Endodermal cell (in vitro differentiated cells): ENCODE measurements around the gene RBMS1. TPM values are rescaled to one million over a fixed set of nuclear protein-coding genes. Genes with fewer than 3 reads are reported as not detected.

Source experiments
- DNase-seq: peaks from one replicate; pipeline ENCODE4 v3.0.0-alpha.2; 2017
- H3K27ac ChIP-seq: 2 replicates; pipeline ENCODE4 v1.5.1; 2013; ENCODE audit warnings: mild to moderate bottlenecking, low read depth, low read length, moderate library complexity
- H3K27me3 ChIP-seq: 2 replicates; pipeline ENCODE4 v1.6.1; 2013; ENCODE audit warnings: mild to moderate bottlenecking, low read length, moderate library complexity; ENCODE audit not compliant: insufficient read depth, control insufficient read depth, poor library complexity, severe bottlenecking
- H3K36me3 ChIP-seq: 2 replicates; pipeline ENCODE4 v1.7.0; 2013; ENCODE audit warnings: mild to moderate bottlenecking, low read length, moderate library complexity; ENCODE audit not compliant: control insufficient read depth, insufficient read depth
- H3K4me1 ChIP-seq: one replicate; pipeline ENCODE4 v1.7.0; 2013; ENCODE audit warnings: low read length; ENCODE audit not compliant: control insufficient read depth, insufficient read depth
- H3K4me3 ChIP-seq: 2 replicates; pipeline ENCODE4 v1.5.1; 2013; ENCODE audit warnings: mild to moderate bottlenecking, low read length, moderate library complexity
- H3K9ac ChIP-seq: 2 replicates; pipeline ENCODE4 v1.6.1; 2013; ENCODE audit warnings: mild to moderate bottlenecking, low read length, moderate library complexity; ENCODE audit not compliant: poor library complexity, severe bottlenecking; ENCODE audit errors: extremely low read depth
- H3K9me3 ChIP-seq: 2 replicates; pipeline ENCODE4 v1.6.1; 2013; ENCODE audit warnings: mild to moderate bottlenecking, low read length, moderate library complexity; ENCODE audit not compliant: control insufficient read depth
- H3K27ac Mint-ChIP-seq: 2 replicates; pipeline ENCODE4 v1.8.0; 2020; ENCODE audit warnings: mixed read lengths
- H3K27me3 Mint-ChIP-seq: 2 replicates; pipeline ENCODE4 v1.8.0; 2021; ENCODE audit warnings: mild to moderate bottlenecking, mixed read lengths; ENCODE audit not compliant: insufficient read depth
- H3K36me3 Mint-ChIP-seq: 2 replicates; pipeline ENCODE4 v1.8.0; 2020; ENCODE audit warnings: low read depth, mixed read lengths
- H3K4me1 Mint-ChIP-seq: 2 replicates; pipeline ENCODE4 v1.8.0; 2020; ENCODE audit warnings: mixed read lengths
- H3K4me3 Mint-ChIP-seq: 2 replicates; pipeline ENCODE4 v1.8.0; 2020; ENCODE audit warnings: mild to moderate bottlenecking, moderate library complexity, mixed read lengths
- H3K9me3 Mint-ChIP-seq: 2 replicates; pipeline ENCODE4 v1.8.0; 2020; ENCODE audit warnings: mild to moderate bottlenecking, mixed read lengths
- CTCF ChIP-seq: fragments of 200-600 bp; sonication (generic); conservative IDR thresholded peaks from 2 replicates; pipeline ENCODE4 v1.5.0; 2021; ENCODE audit warnings: antibody characterized with exemption, mild to moderate bottlenecking
- WGBS, 2 experiments: methylation state at CpG; one replicate each; pipeline versions ENCODE4 v1.1.5 to v1.1.7; 2013; ENCODE audit warnings: missing lambda C conversion rate in 2 of 2, mixed read lengths in 1 of 2; ENCODE audit not compliant: insufficient coverage in 1 of 2, insufficient read length in 1 of 2; 5-methylcytosine and 5-hydroxymethylcytosine counted together
- total RNA-seq, 2 donors: library from RNA; stranded (reverse); fragmentation: NEBNext Ultra II Directional in 1 of 2; extraction: Animal tissue kit (Norgen Biotek cat#: 25700) in 1 of 2; gene quantifications; 2 replicates in 1 of 2; 3 replicates in 1 of 2; pipeline ENCODE4 v1.2.1, GENCODE V29; 2021

Gene RBMS1
- total RNA-seq, 2 donors from 2014 or later = 90.7 to 124 TPM

DNA sequence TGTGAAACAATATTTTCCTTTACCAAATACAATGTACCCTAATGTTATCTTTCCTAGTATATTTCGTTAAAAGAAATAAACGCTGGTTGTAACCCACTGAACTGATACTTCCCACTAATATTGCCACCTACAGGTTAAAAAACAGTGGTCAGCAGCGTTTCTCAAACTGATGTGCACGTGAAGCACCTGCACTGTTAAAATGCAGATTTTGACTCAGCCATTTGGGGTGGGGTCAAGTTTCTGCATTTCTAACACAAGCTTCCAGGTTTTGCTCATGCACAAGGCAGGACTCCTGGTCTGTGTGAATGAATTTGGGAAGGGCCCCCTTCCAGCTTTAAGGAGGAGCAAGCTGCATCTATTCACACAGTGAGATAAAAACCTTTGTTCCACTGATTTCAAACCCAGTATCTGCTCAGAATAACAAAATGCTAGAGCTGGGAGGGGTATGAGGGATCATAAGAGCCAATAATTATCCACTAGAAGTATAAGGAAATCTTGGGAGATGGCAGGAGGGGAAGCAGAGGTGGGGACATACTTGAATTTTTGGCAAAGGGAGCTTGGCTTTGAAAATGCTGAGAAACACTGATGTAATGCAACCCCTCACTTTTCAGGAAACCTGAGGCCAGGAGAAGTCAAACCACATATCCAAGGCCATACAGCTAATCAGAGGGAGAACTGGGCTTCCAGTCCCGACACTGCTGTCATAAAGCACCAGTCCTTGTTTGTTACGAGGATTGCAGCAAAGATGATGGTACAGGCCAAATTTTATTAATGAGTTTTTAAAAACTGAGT is 116.2 kb downstream of the RBMS1 start:
- Histone ChIP-seq H3K36me3 (no peaks in the 10 kb centered on the region), H3K4me1 (peaks cover 38% of the 10 kb centered on the region), H3K9ac (peak overlapping the region; percentile 38), H3K27ac (no peak overlapping the region), H3K4me3 (peak overlapping the region; percentile 64), H3K9me3 (no peaks in the 10 kb centered on the region), H3K27me3 (no peaks in the 10 kb centered on the region)
- 45 to 47% methylated on average over 6 of the region's 6 CpGs for WGBS, 2 experiments
- H3K4me1 Mint-ChIP-seq = peaks cover 69% of the 10 kb centered on the region
- H3K27me3 Mint-ChIP-seq = no peaks in the 10 kb centered on the region
- peak; percentile 58 for TF ChIP-seq CTCF
- H3K4me3 Mint-ChIP-seq = no peak overlapping the region
- no peaks in the 10 kb centered on the region for H3K36me3 Mint-ChIP-seq
- peak; percentile 58 for DNase-seq
- H3K27ac Mint-ChIP-seq = peak overlapping the region; percentile 77
- no peaks in the 10 kb centered on the region for H3K9me3 Mint-ChIP-seq

DNA sequence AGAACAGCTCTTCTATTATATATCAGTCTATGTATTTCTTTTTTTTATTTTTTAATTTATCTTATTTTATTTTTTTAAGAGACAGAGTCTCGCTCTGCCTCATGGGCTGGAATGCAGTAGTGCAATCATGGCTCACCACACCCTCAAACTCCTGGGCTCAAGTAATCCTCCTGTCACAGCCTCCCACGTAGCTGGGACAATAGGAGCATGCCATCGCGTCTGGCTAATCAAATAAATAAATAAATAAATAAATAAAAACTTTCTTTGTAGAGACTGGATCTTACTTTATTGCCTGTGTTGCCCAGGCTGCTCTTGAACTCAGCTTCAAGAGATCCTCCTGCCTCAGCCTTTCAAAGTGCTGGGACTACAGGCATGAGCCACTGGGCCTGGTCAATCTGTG is 117.0 kb downstream of the RBMS1 start:
- Histone ChIP-seq H3K27me3 (no peaks in the 10 kb centered on the region), H3K4me3 (peak overlapping the region; percentile 64), H3K9me3 (no peaks in the 10 kb centered on the region), H3K9ac (peak overlapping the region; percentile 38), H3K36me3 (no peaks in the 10 kb centered on the region), H3K27ac (no peak overlapping the region), H3K4me1 (peaks cover 34% of the 10 kb centered on the region)
- H3K4me3 Mint-ChIP-seq = no peak overlapping the region
- H3K4me1 Mint-ChIP-seq = peaks cover 70% of the 10 kb centered on the region
- peak; percentile 63 for DNase-seq
- no peaks in the 10 kb centered on the region for H3K36me3 Mint-ChIP-seq
- H3K9me3 Mint-ChIP-seq = no peaks in the 10 kb centered on the region
- peak overlapping the region; percentile 68 for H3K27ac Mint-ChIP-seq
- no peaks in the 10 kb centered on the region for H3K27me3 Mint-ChIP-seq
- no peak for TF ChIP-seq CTCF
- WGBS, 2 experiments = 75% methylated on average over 1 of the region's 4 CpGs; no CpG with 5 or more reads in 1 of the 2 experiments

DNA sequence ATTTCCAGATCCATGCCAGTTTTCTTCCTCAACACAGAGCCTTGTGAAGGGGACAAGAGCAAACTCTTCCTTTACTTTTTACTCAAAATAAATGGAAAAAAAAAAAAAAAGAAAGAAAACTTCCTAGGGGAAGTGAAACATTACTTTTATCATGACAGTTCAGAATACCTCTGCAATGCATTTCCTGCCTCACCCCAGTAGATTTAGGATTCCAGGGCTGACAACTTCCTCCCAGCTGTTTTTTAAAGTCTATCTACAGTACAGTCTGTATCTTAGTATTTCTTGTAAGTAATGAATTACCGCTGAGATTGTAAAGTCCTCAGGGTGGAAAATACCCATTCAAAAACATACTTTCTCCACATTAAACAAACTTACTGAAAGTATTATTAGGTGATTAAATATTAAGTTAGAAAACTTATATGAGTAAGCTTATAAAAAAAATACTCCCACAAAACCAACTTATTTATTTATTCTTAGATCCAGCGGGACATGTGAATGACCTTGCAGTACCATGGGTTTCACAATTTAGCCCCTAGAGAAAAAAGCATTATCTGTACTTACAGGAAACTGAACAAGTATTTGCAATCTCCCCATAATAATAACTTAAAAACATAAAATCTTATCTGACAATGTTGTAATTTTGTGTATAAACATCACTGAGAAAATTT is 117.7 kb downstream of the RBMS1 start:
- no peaks in the 10 kb centered on the region for H3K36me3 ChIP-seq
- H3K4me1 ChIP-seq = peaks cover 29% of the 10 kb centered on the region
- no peak for DNase-seq
- peak overlapping the region; percentile 27 for H3K4me3 ChIP-seq
- no peaks in the 10 kb centered on the region for H3K27me3 Mint-ChIP-seq
- no peak for TF ChIP-seq CTCF
- H3K4me3 Mint-ChIP-seq = no peak overlapping the region
- H3K27ac Mint-ChIP-seq = no peak overlapping the region
- H3K9me3 ChIP-seq = no peaks in the 10 kb centered on the region
- H3K9me3 Mint-ChIP-seq = no peaks in the 10 kb centered on the region
- 81 to 83% methylated on average over 1 of the region's 2 CpGs for WGBS, 2 experiments
- H3K4me1 Mint-ChIP-seq = peaks cover 72% of the 10 kb centered on the region
- H3K27me3 ChIP-seq = no peaks in the 10 kb centered on the region
- no peak overlapping the region for H3K27ac ChIP-seq
- no peak overlapping the region for H3K9ac ChIP-seq
- no peaks in the 10 kb centered on the region for H3K36me3 Mint-ChIP-seq
